NCI-H1092 (cell line): ENCODE results near the gene TMCO4.

Experiments
- DNase-seq: peaks from one replicate; lab custom pipeline; 2025; lab: John Stamatoyannopoulos, UW

TMCO4 gene

DNA sequence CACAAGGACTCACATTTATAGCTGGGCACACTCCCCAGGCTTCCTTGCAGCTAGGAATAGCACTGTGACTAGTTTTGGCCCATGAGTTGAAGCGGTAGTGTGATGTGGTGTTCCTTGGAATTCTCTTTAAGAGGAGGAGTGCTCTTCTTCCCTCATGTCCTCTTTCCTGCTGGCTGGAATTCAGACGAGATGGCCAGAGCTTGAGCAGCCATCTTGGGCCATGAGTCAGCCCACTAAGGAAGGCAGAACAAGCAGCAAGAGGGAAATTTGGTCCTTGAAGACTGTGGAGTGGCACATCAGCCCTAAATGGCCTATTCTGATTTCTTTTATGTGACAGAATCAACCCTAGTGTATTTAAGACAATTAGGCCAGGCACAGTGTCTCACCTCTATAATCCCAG, 115.0 kb downstream of the TMCO4 start:
- no peak for DNase-seq

DNA sequence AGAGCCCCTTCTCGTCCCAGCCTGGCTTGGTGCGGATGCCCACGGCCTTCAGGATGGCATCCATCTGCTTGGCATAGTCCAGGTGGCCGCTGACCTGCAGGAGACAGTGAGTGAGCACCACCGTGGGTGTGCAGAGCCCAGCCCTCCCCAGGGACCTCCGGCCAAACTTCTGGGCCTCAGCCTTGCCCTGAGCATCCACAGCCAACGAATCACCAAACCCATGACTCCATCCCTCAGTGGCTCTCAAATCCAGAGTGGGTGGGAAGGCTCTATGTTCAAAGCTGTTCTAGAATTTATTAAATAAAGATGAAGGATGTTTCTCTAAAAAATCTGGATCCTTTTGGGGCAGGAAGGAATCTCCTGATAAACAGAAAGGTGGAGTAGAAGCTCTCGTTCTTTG, 116.4 kb downstream of the TMCO4 start:
- no peak for DNase-seq

GRCh38 chr1:19682901-19683300, 116.8 kb downstream of the TMCO4 start:
- no peak for DNase-seq

- DNase-seq: no peak
These were observed 117.5 kb downstream of the TMCO4 start for GRCh38 chr1:19682257-19682656.

GRCh38 chr1:19680644-19681043, 119.1 kb downstream of the TMCO4 start:
- DNase-seq: no peak

- no peak for DNase-seq
These were observed 120.0 kb downstream of the TMCO4 start for GRCh38 chr1:19679691-19680090.

GRCh38 chr1:19678931-19679453, 120.7 kb downstream of the TMCO4 start:
- DNase-seq: no peak

DNA sequence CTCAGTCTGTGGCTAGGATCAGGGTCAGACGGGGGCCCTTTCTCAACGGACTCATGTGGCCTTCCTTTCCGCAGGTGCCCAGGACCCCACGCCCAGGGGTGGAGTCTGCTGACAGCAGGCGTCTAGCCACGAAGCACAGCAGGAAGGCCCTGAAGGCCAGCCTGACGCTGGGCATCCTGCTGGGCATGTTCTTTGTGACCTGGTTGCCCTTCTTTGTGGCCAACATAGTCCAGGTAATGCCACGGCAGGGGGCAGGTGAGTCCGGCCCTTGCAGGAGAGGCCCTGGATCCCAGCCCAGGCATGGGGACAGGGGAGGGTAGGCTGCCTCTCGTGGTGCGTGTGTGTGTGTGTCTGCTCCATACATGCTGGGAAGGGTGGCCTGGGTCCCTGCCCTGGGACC, 121.2 kb downstream of the TMCO4 start:
- no peak for DNase-seq

DNA sequence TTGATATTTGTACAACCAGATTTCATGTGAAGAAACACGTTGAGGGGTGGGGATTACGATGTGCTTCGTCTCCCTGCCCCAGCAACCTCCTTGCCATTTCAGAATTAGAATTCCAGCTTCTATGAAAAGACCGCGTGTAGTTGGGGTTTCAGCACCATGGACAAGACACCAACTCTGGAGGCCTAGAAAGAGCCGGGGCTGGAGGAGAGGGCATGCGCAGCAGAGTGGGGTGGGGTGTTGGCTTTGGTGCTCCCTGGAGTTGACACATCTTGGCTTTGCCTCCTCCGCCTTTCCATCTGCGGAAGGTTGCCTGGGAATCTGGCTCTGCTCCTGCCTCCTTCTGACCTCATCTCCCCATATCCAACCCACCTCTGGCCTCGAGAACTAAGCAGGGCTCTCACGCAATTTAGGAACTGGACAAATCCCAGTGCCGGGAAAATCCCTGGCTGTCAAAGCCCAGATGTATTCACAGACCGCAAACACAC, 123.2 kb downstream of the TMCO4 start:
- no peak for DNase-seq

GRCh38 chr1:19675797-19676196, 123.9 kb downstream of the TMCO4 start:
- DNase-seq: no peak

- DNase-seq: no peak
These were observed 127.5 kb downstream of the TMCO4 start for GRCh38 chr1:19672237-19672636.

DNA sequence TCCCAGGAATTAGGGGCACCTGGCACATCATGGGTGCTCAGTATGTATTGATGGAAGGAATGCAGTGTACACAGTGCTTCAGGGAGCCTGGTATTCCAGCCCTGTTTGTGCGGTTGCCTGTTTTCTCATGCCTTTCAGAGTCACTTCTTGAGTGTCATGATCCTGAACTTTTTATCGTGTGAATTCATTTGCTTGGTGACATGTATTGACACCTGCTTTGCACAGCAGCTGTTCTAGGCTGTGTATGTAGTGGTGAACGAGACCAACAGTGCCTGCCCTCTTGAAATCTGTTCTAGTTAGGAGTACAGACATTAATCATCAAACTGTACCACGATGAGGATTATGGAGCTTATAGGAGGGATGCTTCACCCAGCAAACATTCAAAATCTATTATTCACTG, 128.9 kb downstream of the TMCO4 start:
- no peak for DNase-seq

DNA sequence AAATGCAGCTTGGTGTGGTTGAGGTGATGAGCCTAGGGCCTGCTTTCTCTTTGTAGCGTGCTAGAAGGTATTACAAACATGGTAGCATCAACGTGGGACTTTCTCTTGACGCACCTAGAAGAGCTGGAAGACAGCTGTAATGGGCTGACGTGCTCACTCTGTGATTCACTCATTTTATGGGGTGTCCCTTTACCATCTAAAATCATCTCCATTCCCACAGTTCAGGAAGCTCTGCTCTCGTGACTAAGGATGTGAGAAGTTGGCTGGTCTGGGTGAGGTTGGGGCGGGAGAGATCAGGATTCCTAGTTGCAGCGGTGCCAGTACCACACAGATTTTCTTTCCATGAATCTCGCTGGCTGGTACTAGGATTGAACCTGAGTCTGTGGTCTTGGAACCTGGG, 130.8 kb downstream of the TMCO4 start:
- no peak for DNase-seq

- no peak for DNase-seq
These were observed 133.9 kb downstream of the TMCO4 start for GRCh38 chr1:19665496-19666465.

DNA sequence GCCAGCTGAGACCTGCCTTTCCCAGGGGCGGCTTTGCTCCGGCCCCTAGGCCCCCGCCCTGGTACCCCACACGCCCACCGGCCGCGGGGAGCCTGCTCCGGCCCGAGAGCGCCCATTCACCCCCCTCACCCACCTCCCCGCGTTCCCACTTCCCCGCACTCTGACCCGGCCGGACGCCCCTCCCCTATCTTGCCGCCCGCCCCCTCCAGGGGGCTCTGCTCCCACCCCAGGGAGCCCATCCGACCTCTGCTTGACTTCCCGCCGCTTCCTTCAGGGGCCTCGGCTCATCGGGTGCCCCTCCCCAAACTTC, 134.6 kb downstream of the TMCO4 start:
- no peak for DNase-seq

- DNase-seq: no peak
These were observed 135.1 kb downstream of the TMCO4 start, which contains the start of gene HTR6 for GRCh38 chr1:19664453-19665185. HTR6 (plus strand) TSS chr1:19664875; CDS start chr1:19665754, 879 bp downstream.

DNA sequence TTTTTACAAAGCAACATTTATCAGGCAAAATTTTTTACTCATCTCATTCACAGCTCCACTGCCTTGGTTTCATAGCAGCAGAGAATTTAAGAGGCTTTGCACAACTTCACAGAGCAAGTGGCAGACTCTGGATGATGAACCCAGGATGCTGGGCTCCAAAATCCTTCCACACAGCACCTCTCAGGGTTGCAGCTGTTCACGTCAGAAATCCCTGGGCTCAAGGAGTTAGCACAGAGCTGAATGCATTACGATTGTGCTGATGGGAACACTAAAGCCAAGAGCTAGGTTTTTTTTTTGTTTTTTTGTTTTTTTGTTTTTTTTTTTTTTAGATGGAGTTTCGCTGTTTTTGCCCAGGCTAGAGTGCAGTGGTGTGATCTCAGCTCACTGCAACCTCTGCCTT, 137.4 kb downstream of the TMCO4 start:
- DNase-seq: no peak

- DNase-seq: no peak
These were observed 137.9 kb downstream of the TMCO4 start for GRCh38 chr1:19661721-19662228.

DNA sequence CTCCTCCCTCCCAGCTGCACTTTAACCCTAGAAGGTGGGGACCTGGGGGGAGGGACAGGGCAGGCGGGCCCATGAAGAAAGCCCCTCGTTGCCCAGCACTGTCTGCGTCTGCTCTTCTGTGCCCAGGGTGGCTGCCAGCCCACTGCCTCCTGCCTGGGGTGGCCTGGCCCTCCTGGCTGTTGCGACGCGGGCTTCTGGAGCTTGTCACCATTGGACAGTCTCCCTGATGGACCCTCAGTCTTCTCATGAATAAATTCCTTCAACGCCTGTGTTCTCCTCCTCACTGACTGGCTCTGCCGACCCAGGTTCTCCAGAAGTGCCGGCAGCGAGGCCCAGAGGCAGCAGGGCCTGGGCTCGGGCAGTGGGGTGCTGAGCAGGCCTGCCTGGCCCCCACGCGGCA, 141.5 kb downstream of the TMCO4 start:
- DNase-seq: no peak

GRCh38 chr1:19657511-19657910, 142.2 kb downstream of the TMCO4 start:
- DNase-seq: no peak

DNA sequence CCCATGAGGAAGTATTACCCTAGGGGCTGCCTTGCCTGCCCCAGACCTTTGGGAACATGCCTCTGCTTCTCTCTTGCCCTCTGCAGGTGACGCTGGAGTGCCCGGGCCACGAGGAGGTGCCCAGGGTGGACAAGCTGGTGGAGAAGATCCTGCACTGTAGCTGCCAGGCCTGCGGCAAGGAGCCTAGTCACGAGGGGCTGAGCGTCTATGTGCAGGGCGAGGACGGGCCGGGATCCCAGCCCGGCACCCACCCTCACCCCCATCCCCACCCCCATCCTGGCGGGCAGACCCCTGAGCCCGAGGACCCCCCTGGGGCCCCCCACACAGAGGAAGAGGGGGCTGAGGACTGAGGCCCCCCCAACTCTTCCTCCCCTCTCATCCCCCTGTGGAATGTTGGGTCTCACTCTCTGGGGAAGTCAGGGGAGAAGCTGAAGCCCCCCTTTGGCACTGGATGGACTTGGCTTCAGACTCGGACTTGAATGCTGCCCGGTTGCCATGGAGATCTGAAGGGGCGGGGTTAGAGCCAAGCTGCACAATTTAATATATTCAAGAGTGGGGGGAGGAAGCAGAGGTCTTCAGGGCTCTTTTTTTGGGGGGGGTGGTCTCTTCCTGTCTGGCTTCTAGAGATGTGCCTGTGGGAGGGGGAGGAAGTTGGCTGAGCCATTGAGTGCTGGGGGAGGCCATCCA, 142.8 kb downstream of the TMCO4 start:
- DNase-seq: no peak

DNA sequence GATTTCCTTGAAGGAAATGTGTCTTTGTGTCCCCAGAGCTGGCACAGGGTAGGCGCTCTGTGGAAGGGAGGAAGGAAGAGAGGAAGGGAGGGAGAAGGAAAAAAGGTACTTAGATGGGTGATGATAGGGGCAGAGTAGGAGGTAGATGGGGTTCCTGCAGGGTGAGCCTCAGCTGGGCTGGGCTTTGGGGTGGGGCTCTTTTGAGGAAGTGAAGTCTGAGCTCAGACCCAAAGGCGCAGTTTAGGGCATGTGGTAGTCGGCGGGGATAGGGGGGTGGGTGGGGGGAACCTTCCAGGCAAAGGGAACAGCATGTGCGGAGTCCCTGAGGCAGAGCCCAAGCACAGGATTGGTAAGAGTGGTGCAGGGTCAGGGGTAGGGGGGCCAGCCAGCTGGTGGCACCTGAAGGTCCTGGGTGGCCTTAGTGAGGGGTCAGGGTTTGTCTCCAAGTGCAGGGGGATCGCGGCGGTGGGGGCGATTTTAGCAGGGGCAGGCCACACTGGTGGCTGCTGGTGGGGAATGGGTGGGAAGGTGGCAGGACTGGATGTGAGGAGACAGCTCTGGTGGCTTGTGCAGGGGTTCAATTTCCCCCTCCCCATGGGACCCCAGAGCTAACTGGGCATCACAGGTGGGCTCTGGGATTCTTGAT, 143.5 kb downstream of the TMCO4 start:
- DNase-seq: no peak
